Measurements from ENCODE around the gene PIP5K1C. TPM values are rescaled to one million over a fixed set of nuclear protein-coding genes. Genes with fewer than 3 reads are reported as not detected.

The PIP5K1C gene
- total RNA-seq, 1 experiment from 2014 or later = 13.3 TPM

- DNase-seq (ENCODE audit: unreplicated experiment) = no peak
- Mint-ChIP-seq H3K27ac (ENCODE audit: low read depth, unreplicated experiment) (no peak overlapping the region), H3K9me3 (ENCODE audit: unreplicated experiment) (no peaks in the 10 kb centered on the region), H3K27me3 (ENCODE audit: insufficient read depth, unreplicated experiment) (no peaks in the 10 kb centered on the region), H3K4me3 (ENCODE audit: unreplicated experiment) (no peak overlapping the region), H3K4me1 (ENCODE audit: insufficient read depth, unreplicated experiment) (peaks cover 9% of the 10 kb centered on the region), H3K36me3 (ENCODE audit: insufficient read depth, unreplicated experiment) (peaks cover 4% of the 10 kb centered on the region)
- BruUV-seq (replicated peaks) = no TSS peak
- ChIA-PET POLR2A (no interaction called here), CTCF (interaction anchor here (0.5 to 0.6 kb wide), 2 partner anchors 307 to 372 kb away, joined by 3 to 5 read pairs; no protein-coding TSS in a partner anchor)
- intact Hi-C loops (cut with micrococcal nuclease) = no loop called here
- TF ChIP-seq CTCF (IDR thresholded peaks at IDR 0.05; ENCODE audit: unreplicated experiment) = no peak
These were observed 91.4 kb downstream of the PIP5K1C start for GRCh38 chr19:3608750-3609322.

- no peak for DNase-seq (ENCODE audit: unreplicated experiment)
- H3K36me3 Mint-ChIP-seq (ENCODE audit: insufficient read depth, unreplicated experiment) = no peaks in the 10 kb centered on the region
- POLR2A ChIA-PET = interaction anchor here (0.6 to 0.9 kb wide), 3 partner anchors 13 to 29 kb away, joined by 3 read pairs; no protein-coding TSS in a partner anchor
- H3K27me3 Mint-ChIP-seq (ENCODE audit: insufficient read depth, unreplicated experiment) = no peaks in the 10 kb centered on the region
- no peaks in the 10 kb centered on the region for H3K9me3 Mint-ChIP-seq (ENCODE audit: unreplicated experiment)
- TF ChIP-seq CTCF (IDR thresholded peaks at IDR 0.05; ENCODE audit: unreplicated experiment) = no peak
- no TSS peak for BruUV-seq (replicated peaks)
- intact Hi-C loops (cut with micrococcal nuclease) = no loop called here
- no peak overlapping the region for H3K4me3 Mint-ChIP-seq (ENCODE audit: unreplicated experiment)
- CTCF ChIA-PET = interaction anchor here (0.5 to 0.8 kb wide), 5 partner anchors 22 to 372 kb away, joined by 3 to 5 read pairs (median 3); no protein-coding TSS in a partner anchor
- H3K27ac Mint-ChIP-seq (ENCODE audit: low read depth, unreplicated experiment) = no peak overlapping the region
- peaks cover 9% of the 10 kb centered on the region for H3K4me1 Mint-ChIP-seq (ENCODE audit: insufficient read depth, unreplicated experiment)
These were observed 92.1 kb downstream of the PIP5K1C start for GRCh38 chr19:3608079-3608641.

- CTCF ChIA-PET = interaction anchor here (0.6 to 0.8 kb wide), 3 partner anchors 21 to 302 kb away, joined by 3 read pairs; no protein-coding TSS in a partner anchor
- H3K36me3 Mint-ChIP-seq (ENCODE audit: insufficient read depth, unreplicated experiment) = no peaks in the 10 kb centered on the region
- H3K9me3 Mint-ChIP-seq (ENCODE audit: unreplicated experiment) = no peaks in the 10 kb centered on the region
- no peak overlapping the region for H3K27ac Mint-ChIP-seq (ENCODE audit: low read depth, unreplicated experiment)
- intact Hi-C loops (cut with micrococcal nuclease) = no loop called here
- BruUV-seq (replicated peaks) = no TSS peak
- POLR2A ChIA-PET = interaction anchor here (0.6 to 0.9 kb wide), 3 partner anchors 14 to 29 kb away, joined by 3 read pairs; no protein-coding TSS in a partner anchor
- no peak for TF ChIP-seq CTCF (IDR thresholded peaks at IDR 0.05; ENCODE audit: unreplicated experiment)
- no peak overlapping the region for H3K4me3 Mint-ChIP-seq (ENCODE audit: unreplicated experiment)
- no peak for DNase-seq (ENCODE audit: unreplicated experiment)
- peaks cover 9% of the 10 kb centered on the region for H3K4me1 Mint-ChIP-seq (ENCODE audit: insufficient read depth, unreplicated experiment)
- no peaks in the 10 kb centered on the region for H3K27me3 Mint-ChIP-seq (ENCODE audit: insufficient read depth, unreplicated experiment)
These were observed 92.8 kb downstream of the PIP5K1C start for GRCh38 chr19:3607303-3608078.

DNA sequence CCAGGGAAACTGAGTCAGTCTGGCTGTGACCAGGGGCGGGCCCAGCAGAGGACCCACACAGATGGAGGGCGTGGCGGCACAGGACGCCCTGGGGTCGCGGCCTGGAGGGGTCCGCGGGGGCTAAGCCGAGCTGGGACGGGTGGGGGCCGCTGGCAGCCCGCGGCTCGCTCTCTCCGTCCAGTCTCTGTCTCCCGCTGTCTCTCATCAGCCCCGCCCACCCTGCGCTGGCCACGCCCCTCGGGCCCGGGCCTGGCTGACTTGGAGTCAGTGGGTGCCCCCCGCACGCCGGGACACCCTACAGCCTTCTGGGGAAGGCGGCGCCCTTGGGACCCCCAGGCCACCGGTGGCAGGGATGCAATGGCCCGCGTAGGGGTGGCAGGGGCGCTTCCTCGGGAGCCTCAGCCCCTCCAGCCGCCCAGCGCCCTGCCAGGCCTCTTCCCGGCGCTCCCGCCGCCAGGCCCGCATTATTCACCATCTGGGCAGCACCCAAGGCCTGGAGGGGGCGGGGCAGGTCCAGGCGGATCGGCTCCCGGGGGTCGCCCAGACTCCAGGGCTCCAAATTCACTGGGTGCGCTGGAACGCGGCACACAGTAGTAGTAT is 93.5 kb downstream of the PIP5K1C start, which contains the start of gene TBXA2R:
TBXA2R (minus strand) TSS at position 186 of the 600 bp plus-strand sequence. CDS start 6,241 bp downstream, outside the sequence.
- POLR2A ChIA-PET = no interaction called here
- Mint-ChIP-seq H3K27me3 (ENCODE audit: insufficient read depth, unreplicated experiment) (no peaks in the 10 kb centered on the region), H3K36me3 (ENCODE audit: insufficient read depth, unreplicated experiment) (no peaks in the 10 kb centered on the region), H3K9me3 (ENCODE audit: unreplicated experiment) (no peaks in the 10 kb centered on the region), H3K27ac (ENCODE audit: low read depth, unreplicated experiment) (no peak within 1 kb of the TSS), H3K4me3 (ENCODE audit: unreplicated experiment) (no peak within 1 kb of the TSS), H3K4me1 (ENCODE audit: insufficient read depth, unreplicated experiment) (peaks cover 9% of the 10 kb centered on the region)
- intact Hi-C loops (cut with micrococcal nuclease) = no loop called here
- BruUV-seq (replicated peaks) = no TSS peak
- no peak for TF ChIP-seq CTCF (IDR thresholded peaks at IDR 0.05; ENCODE audit: unreplicated experiment)
- peak; percentile 37 for DNase-seq (ENCODE audit: unreplicated experiment)
- CTCF ChIA-PET = no interaction called here

All from MCF 10A (cell line).